GM12891 (cell line): ENCODE measurements around the gene CPAMD8.

Source experiments
- PAX5 ChIP-seq: IDR thresholded peaks from 2 replicates; pipeline ENCODE4 v1.6.1; 2011; ENCODE audit warnings: low read length, moderate library complexity, mild to moderate bottlenecking; ENCODE audit not compliant: insufficient read depth, severe bottlenecking
- POLR2A ChIP-seq: IDR thresholded peaks from 2 replicates; pipeline ENCODE4 v1.6.1; 2011; ENCODE audit warnings: low read depth, low read length, control low read depth
- POLR2AphosphoS5 ChIP-seq: IDR thresholded peaks from 2 replicates; pipeline ENCODE4 v1.6.1; 2011; ENCODE audit warnings: low read depth, low read length, control low read depth
- POU2F2 ChIP-seq: IDR thresholded peaks from 2 replicates; pipeline ENCODE4 v1.6.1; 2011; ENCODE audit warnings: low read depth, mild to moderate bottlenecking, control low read depth, low read length, moderate library complexity
- SPI1 ChIP-seq: IDR thresholded peaks from 2 replicates; pipeline ENCODE4 v1.6.1; 2011; ENCODE audit warnings: low read depth, low read length, control low read depth
- TAF1 ChIP-seq: IDR thresholded peaks from 2 replicates; pipeline ENCODE4 v1.6.1; 2011; ENCODE audit warnings: low read depth, low read length, control low read depth

DNA sequence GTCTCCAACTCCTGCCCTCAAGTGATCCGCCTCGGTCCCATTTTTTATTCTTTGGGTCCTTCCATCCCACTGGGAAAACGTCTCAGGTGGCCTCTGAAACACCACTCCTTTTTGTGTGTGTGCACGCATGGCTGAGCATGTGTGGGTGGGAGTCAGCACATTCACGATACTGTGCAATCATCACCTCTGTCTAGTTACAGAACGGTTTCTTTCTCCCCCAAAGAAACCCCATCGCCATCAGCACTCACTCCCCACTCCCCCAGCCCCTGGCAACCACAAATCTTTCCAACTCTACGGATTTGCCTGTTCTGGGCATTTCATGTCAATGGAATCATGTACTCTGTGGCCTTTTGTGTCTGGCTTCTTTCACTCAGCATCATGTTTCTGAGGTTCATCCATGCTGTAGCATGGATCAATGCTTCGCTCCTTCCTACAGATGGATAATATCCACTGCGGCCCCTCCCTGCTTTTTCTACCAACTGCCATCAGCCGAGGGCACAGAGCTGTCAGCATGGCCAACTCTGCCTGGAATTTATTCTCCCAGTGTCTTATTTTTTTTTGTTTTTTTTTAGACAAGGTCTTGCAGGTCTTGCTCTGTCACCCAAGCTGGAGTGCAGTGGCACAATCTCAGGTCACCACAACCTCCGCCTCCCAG, 128.1 kb downstream of the CPAMD8 start:
- TF ChIP-seq POLR2AphosphoS5 (no peak), POLR2A (no peak), TAF1 (no peak), SPI1 (no peak), PAX5 (peak; percentile 96), POU2F2 (no peak)
